22Rv1 (cell line): Measurements from ENCODE around the gene WDR70.
"Not testable (repeated sequence)": the region's sequence is repeated elsewhere in the genome, so short reads cannot be mapped to it uniquely, and the experiment has no call there.

Experiments
- H3K27ac ChIP-seq: fragments of 450-650 bp; 2 replicates; pipeline ENCODE4 v1.5.1; 2017
- ZFX ChIP-seq: fragments of 450-650 bp; IDR thresholded peaks from 2 replicates; pipeline ENCODE4 v1.6.1; 2017; ENCODE audit warnings: antibody characterized with exemption, borderline replicate concordance
- TF ChIP-seq, protein P1 (sequence below): fragments of 450-650 bp; IDR thresholded peaks from 2 replicates; pipeline ENCODE4 v1.5.1; 2017; ENCODE audit warnings: mild to moderate bottlenecking

Gene WDR70

DNA sequence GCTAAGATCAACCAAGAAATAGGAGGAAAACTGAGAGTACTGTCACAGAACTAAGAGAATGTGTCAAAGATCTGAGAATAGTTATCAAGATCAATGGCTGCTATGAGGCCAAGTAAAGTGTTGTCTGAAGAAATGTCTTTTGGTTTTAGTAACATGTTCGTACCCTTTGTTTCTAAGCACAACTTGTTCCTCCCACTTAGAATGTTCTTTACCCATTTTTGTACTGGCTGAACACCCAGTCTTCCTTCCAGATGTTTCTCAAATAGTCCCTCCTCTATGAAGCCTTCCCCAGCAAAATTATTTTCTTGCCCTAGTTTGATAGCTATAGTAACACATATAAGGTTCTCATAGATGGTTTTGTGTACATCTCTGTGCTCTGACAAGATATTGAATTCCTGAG lies 191.5 kb downstream of the WDR70 start:
- TF ChIP-seq ZFX: no peak
- TF ChIP-seq, protein P1, sequence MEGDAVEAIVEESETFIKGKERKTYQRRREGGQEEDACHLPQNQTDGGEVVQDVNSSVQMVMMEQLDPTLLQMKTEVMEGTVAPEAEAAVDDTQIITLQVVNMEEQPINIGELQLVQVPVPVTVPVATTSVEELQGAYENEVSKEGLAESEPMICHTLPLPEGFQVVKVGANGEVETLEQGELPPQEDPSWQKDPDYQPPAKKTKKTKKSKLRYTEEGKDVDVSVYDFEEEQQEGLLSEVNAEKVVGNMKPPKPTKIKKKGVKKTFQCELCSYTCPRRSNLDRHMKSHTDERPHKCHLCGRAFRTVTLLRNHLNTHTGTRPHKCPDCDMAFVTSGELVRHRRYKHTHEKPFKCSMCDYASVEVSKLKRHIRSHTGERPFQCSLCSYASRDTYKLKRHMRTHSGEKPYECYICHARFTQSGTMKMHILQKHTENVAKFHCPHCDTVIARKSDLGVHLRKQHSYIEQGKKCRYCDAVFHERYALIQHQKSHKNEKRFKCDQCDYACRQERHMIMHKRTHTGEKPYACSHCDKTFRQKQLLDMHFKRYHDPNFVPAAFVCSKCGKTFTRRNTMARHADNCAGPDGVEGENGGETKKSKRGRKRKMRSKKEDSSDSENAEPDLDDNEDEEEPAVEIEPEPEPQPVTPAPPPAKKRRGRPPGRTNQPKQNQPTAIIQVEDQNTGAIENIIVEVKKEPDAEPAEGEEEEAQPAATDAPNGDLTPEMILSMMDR: no peak
- no peak overlapping the region for H3K27ac ChIP-seq

DNA sequence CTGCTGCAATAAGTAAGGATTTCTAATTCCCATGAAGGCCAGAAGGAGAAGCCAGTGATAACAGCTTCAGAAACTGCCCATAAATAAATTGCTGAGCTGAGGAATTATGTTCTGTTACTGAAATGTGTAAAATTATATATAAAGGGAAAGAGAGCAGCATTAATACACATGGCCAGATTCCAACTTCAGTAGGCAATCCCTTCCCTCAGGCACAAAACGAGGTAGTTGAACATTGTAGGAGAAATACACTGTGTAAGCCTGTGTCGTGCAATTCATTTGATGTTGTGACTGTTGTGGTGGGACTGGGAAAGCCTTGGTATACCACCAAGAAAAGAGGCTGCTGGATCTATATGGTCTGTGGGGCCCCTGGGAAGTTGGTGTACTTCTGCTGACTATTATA lies 192.9 kb downstream of the WDR70 start:
- TF ChIP-seq, protein P1: no peak
- TF ChIP-seq ZFX: no peak
- no peak overlapping the region for H3K27ac ChIP-seq

DNA sequence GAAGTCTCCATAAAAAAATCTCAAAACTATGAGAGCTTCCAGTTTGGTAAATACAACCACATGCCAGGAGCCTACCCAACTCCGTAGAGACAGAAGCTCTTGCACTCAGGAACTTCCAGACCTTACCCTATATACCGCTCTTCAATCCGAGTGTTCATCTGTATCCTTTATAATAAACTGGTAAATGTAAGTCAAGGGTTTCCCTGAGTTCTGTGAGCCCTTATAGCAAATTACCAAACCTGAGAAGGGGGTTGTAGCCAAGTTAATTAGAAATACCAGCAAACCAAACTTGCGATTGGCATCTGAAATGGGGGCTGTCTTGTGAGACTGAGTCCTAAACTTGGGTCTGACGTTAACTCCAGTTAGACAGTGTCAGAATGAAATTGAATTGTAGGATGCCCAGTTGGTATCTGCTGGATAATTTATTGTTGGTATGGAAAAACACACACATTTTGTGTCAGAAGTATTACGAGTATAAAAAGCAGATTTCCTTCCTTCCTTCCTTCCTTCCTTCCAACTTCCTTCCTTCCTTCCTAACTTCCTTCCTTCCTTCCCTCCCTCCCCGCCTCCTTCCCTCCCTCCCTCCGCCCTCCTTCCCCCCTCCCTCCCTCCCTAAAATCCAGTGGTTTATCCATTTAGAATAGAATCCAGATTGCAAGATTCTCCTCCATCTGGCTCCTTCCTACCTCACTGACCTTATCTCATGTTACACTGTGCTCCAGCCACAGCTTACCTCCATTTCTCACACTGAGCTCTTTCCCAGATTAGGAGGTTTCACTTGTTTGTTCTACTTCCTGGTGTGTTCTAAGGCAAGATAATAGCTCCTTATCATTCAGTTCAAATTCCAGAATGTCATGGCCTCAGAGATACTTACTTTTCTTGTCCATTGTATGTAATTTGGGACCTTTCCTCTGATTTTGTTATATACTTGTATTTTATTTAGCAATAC lies 196.7 kb downstream of the WDR70 start:
- TF ChIP-seq, protein P1: no peak
- no peak for TF ChIP-seq ZFX
- H3K27ac ChIP-seq: no peak overlapping the region

DNA sequence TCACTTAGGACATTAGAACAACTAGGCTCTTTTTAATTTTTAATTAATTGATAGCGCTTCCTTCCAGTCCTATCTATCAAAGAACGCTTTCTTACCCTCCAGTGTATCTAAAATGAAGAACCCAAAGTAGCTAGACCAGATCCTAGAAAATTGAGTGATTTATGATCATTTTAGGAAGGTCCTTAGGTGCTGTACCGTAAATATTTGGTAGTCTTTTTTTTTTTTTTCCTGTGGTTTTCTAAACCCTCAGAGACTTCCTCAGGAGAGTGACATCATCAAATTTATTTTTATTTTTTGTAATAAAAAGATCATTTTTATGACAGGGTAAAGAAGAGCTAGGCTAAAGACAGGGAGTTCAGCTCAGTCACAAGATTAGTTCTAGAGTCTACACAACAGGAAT lies 197.4 kb downstream of the WDR70 start:
- TF ChIP-seq ZFX: no peak
- TF ChIP-seq, protein P1: no peak
- no peak overlapping the region for H3K27ac ChIP-seq

DNA sequence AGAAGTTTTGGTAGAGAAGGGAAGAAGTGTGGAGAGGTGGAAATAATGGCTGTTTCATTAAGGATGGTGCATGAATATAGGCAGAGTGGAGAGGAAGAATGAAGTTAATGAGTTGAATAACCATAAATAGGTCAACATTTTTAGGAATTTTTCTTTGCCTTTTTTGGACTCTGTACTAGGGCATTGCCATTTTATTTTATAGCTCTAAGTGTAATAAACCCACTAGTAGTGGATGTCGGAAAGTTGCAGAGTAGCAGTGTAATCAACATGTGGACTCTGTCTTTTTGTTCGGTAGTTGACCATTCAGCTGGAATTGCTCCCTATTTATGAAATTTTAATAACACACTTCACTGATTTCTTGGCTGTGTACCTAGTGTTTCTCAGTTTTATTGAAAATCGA lies 199.1 kb downstream of the WDR70 start:
- TF ChIP-seq, protein P1: no peak
- TF ChIP-seq ZFX: no peak
- H3K27ac ChIP-seq: no peak overlapping the region

DNA sequence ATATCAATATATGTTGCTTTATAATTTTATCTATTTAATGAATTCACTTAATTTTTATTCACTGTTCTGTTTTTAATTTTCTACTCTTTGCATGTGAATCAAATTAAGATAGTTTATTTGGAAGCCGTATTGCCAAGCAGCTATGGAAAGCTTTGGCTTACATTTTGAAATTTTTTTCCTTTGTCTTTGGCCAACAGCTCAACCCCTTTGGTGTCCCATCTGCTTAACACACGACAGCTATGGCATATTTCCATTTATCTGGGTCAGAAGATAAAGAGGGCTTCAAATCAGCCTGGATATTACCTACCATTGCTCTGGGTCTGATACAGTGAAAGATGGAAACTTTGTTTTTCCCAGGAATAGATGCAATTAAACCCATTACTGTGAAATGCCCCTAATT lies 201.0 kb downstream of the WDR70 start:
- no peak overlapping the region for H3K27ac ChIP-seq
- TF ChIP-seq, protein P1: no peak
- no peak for TF ChIP-seq ZFX

DNA sequence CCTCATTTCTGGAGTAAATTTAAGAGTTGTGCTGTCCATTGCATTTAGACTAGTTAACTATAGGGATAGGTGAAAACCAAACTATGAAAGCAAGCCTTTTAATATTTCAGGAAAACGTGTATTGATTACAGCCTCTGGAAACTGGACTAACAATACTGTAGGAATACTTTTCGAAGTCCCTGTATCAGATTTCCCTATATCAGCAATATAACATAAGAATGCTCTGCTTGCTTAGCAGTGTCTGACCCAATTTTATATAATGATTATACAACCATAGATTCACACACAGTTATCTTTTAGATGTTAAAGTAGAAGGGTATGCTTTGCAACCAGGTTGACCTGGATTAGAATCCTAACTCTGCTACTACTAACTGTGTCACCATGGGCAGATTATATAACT lies 203.1 kb downstream of the WDR70 start:
- TF ChIP-seq ZFX: no peak
- TF ChIP-seq, protein P1: no peak
- no peak overlapping the region for H3K27ac ChIP-seq

DNA sequence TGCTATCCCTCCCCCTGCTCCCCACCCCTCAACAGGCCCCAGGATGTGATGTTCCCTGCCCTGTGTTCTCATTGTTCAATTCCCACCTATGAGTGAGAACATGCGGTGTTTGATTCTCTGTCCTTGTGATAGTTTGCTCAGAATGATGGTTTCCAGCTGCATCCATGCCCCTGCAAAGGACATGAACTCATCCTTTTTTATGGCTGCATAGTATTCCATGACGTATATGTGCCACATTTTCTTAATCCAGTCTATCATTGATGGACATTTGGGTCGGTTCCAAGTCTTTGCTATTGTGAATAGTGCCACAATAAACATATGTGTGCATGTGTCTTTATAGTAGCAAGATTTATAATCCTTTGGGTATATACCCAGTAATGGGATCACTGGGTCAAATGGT lies 214.2 kb downstream of the WDR70 start:
- not testable (repeated sequence) for H3K27ac ChIP-seq

DNA sequence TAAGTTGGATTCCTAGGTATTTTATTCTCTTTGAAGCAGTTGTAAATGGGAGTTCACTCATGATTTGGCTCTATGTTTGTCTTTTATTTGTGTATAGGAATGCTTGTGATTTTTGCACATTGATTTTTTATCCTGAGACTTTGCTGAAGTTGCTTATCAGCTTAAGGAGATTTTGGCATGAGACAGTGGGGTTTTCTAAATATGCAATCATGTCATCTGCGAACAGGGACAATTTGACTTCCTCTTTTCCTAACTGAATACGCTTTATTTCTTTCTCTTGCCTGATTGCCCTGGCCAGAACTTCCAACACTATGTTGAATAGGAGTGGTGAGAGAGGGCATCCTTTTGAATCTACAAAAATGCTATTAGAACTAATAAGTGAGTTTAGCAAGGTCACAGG lies 215.7 kb downstream of the WDR70 start:
- H3K27ac ChIP-seq: not testable (repeated sequence)
